GM12872 (cell line): ENCODE results near the gene PACC1.

Experiments used
- TF ChIP-seq, protein P1 (sequence below): IDR thresholded peaks from 3 replicates; pipeline ENCODE4 v1.5.1; 2011; ENCODE audit warnings: low read depth, mild to moderate bottlenecking, low read length, moderate library complexity; ENCODE audit not compliant: insufficient read depth

The PACC1 gene

DNA sequence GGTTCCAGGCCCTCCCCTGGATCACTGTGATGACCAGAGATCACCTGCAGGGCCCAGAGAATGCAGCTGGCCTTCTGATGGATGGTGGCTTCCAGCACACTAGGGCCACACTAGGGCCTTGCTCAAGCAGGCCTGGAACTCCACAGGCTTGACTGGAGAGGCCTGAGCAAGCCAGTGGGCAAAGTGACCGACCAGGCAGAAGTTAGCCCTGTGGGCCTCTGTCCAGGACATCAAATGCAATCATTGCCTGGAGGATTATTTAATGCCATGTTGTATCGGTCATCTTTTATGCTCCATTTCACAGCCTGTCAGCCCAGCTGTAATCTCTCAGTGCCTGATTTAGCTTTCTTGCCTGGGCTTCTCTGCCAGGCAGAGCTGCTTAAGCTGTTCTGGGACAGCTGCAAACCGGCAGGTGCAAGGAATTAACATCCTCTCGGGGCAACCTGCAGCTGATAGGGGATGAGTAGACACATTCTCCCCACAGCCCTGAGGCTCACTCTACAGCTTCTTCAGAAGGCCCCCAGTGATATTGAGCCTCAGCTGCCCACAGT, 35.7 kb upstream of the PACC1 start:
- TF ChIP-seq, protein P1, sequence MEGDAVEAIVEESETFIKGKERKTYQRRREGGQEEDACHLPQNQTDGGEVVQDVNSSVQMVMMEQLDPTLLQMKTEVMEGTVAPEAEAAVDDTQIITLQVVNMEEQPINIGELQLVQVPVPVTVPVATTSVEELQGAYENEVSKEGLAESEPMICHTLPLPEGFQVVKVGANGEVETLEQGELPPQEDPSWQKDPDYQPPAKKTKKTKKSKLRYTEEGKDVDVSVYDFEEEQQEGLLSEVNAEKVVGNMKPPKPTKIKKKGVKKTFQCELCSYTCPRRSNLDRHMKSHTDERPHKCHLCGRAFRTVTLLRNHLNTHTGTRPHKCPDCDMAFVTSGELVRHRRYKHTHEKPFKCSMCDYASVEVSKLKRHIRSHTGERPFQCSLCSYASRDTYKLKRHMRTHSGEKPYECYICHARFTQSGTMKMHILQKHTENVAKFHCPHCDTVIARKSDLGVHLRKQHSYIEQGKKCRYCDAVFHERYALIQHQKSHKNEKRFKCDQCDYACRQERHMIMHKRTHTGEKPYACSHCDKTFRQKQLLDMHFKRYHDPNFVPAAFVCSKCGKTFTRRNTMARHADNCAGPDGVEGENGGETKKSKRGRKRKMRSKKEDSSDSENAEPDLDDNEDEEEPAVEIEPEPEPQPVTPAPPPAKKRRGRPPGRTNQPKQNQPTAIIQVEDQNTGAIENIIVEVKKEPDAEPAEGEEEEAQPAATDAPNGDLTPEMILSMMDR: no peak

DNA sequence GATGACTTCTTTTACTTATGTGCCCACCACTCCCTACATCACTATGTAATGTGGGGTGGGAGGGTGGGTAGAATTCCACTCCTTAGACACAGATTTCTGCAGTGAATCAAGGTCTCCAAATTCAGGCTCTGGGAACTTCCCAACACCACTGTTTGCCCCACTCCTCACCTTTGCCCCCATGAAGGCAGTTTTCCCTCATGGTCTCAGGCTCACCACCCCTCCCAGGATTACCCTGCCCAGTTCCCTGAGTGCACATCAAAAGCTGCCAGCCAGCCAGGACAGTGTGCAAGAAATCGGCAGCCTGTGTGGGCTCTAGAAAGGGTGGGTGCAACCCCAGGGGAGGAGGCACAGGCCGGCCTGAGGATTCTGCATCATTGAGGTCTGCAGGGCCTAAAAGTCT, 32.8 kb upstream of the PACC1 start:
- TF ChIP-seq, protein P1: no peak

DNA sequence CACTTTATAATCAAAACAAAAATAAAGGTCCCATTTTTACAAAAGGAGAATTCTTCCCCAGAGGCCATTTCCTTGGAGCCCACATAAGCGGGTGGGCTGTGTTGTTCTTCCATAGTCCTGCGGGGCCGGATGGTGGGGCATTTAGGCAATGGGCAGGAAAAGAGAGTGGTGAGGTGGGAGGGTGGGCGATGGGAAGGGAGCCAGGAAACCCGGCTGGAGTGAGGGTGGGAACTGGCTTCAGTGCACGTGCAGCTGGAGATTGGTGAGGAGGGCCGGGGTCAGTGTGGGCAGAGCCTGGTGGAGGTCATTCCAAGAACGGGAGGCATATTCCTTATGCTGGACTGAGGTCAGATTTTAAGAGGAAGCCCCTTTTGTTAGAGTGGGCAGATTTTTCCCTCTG, 31.6 kb upstream of the PACC1 start:
- TF ChIP-seq, protein P1: no peak

DNA sequence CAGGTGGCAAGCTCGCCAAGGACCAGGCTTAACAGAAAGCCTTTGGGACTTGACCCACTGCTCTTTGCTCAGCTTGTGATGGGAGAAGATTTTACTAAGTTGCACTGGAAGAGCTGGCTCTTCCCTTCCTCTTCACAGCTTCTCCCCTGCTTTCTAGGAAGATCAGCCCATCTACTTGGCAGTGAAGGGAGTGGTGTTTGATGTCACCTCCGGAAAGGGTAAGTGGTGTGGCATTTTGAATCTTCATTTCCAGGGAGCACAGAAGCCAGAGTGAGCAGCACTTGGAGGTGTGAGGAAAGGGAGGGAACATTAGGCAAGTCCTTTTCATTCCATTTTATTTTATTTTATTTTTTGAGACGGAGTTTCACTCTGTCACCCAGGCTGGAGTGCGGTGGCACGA, 27.7 kb upstream of the PACC1 start:
- TF ChIP-seq, protein P1: no peak

DNA sequence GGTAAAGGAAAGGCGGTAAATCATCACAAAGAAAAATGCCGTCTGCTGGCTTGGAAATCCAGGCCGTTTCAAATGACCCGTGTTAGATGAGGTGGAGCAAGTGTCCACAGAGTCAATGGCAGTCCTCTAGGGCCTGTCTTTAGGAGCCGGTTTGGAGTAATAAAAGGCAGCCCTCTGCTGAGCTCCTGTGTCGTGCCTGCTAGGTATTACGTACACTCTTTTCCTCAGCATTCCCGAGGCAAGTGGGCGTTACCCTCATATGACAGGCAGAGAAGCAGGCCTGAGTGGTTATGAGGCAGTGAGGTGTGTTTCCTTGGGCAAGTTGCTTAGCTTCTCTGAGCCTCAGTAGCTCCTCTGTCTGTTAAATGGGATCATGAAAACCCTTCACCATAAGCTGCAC, 25.7 kb upstream of the PACC1 start:
- TF ChIP-seq, protein P1: no peak

DNA sequence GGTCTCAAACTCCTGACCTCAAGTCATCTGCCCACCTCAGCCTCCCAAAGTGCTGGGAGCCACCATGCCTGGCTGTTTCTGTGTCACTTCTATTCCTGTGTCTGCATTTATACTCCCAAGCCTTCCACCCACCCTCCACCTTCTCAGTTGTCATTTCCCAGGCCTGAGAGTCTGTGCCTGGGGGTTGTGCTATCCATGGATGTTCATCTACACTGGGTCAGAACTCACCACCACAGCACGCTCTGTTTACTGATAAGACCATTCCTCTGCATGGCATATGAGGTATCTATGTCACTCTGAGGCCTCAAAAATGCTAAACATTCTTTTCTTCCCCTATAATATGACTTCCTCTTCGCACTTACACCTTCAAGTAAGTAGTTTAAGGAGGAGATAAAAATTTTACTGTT, 24.1 kb upstream of the PACC1 start:
- TF ChIP-seq, protein P1: no peak

DNA sequence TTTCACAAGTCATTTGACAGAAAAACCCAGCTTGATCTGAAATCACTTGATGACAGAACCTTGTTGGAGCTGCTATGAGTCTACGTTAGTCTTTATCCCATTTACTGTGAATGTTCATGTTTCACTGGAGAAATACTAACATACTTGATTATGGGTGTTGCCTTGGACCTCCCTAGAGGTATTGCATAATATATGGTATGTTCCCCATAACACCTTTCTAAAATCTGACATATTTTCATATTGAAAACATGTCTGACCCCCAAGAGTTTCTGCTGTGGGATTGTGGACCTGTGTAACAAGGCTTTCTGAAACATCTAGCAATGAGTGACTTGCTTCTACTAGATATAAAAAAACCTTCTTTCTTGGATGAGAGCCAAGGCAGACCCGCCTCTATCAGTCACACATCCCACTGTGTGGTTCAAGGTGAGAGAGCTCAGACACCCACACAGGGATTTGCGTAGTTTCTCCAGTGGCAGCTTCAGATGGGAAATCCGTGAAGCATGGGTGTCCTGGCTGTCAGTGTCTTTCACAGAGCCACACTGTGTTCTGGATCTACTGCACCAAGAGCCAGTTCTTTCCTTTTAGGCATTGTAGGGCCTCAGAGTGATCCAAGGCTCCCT, 22.6 kb upstream of the PACC1 start:
- TF ChIP-seq, protein P1: no peak
